ENCODE data around the gene ERGIC3. TPM values are rescaled to one million over a fixed set of nuclear protein-coding genes. Genes with fewer than 3 reads are reported as not detected.

Gene ERGIC3
- total and polyA plus RNA-seq, 2 of the 13 experiments (the other 11 are each of a cell fraction or from before 2014, with no cell fraction given), result 407 to 670 TPM

DNA sequence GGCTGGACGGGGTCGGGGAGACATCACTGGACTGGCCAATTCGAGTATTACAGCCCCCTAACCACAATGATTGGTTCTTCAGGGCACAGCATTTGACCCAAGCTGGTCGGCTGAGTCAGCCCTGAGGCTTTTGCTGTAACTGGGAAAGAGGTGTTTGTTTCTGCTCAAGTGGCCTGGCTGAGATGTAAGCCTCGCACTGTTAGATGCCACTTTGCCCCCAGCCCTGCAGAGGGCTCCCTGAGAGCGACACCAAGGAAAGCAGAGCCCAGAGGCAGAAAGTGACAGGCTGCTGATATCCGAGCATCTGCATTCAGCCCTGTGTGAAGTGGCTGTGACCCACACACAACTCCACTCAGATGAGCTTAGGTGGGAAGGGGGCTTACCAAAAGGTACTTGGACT, 19.4 kb downstream of the ERGIC3 start (continued):
- TF ChIP-seq, protein P1, sequence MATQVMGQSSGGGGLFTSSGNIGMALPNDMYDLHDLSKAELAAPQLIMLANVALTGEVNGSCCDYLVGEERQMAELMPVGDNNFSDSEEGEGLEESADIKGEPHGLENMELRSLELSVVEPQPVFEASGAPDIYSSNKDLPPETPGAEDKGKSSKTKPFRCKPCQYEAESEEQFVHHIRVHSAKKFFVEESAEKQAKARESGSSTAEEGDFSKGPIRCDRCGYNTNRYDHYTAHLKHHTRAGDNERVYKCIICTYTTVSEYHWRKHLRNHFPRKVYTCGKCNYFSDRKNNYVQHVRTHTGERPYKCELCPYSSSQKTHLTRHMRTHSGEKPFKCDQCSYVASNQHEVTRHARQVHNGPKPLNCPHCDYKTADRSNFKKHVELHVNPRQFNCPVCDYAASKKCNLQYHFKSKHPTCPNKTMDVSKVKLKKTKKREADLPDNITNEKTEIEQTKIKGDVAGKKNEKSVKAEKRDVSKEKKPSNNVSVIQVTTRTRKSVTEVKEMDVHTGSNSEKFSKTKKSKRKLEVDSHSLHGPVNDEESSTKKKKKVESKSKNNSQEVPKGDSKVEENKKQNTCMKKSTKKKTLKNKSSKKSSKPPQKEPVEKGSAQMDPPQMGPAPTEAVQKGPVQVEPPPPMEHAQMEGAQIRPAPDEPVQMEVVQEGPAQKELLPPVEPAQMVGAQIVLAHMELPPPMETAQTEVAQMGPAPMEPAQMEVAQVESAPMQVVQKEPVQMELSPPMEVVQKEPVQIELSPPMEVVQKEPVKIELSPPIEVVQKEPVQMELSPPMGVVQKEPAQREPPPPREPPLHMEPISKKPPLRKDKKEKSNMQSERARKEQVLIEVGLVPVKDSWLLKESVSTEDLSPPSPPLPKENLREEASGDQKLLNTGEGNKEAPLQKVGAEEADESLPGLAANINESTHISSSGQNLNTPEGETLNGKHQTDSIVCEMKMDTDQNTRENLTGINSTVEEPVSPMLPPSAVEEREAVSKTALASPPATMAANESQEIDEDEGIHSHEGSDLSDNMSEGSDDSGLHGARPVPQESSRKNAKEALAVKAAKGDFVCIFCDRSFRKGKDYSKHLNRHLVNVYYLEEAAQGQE (IDR thresholded peaks at IDR 0.05; ENCODE audit: borderline replicate concordance in 1 of 2, low read depth in 1 of 2, low read length in 2 of 2), result no peak
- TF ChIP-seq ZBTB7B (CRISPR knock-in tag; IDR thresholded peaks at IDR 0.05) (0 out of 2 replicates have a peak, but pooled peaks have one; percentile 26), NCOR1 (IDR thresholded peaks at IDR 0.05; ENCODE audit: borderline replicate concordance, low read length) (no peak), RAD21 (CRISPR knock-in tag; IDR thresholded peaks at IDR 0.05) (peak; percentile 74), NFYB (CRISPR knock-in tag; IDR thresholded peaks at IDR 0.05) (no peak), ZNF644 (CRISPR knock-in tag; IDR thresholded peaks at IDR 0.05; ENCODE audit: low read depth) (no peak), CEBPB (IDR thresholded peaks at IDR 0.05; ENCODE audit: borderline replicate concordance, low read depth, low read length) (no peak), FOXA1 (IDR thresholded peaks at IDR 0.05) (no peak), FOXA1 (CRISPR knock-in tag; IDR thresholded peaks at IDR 0.05) (no peak), KDM2A (CRISPR knock-in tag; IDR thresholded peaks at IDR 0.05; ENCODE audit: borderline replicate concordance, low read depth) (peak; percentile 55; the same call in 1 of the 2 replicates), NBN (conservative IDR thresholded peaks at IDR 0.05) (no peak), WIZ (CRISPR knock-in tag; IDR thresholded peaks at IDR 0.05) (no peak)
- TF ChIP-seq, protein P2, sequence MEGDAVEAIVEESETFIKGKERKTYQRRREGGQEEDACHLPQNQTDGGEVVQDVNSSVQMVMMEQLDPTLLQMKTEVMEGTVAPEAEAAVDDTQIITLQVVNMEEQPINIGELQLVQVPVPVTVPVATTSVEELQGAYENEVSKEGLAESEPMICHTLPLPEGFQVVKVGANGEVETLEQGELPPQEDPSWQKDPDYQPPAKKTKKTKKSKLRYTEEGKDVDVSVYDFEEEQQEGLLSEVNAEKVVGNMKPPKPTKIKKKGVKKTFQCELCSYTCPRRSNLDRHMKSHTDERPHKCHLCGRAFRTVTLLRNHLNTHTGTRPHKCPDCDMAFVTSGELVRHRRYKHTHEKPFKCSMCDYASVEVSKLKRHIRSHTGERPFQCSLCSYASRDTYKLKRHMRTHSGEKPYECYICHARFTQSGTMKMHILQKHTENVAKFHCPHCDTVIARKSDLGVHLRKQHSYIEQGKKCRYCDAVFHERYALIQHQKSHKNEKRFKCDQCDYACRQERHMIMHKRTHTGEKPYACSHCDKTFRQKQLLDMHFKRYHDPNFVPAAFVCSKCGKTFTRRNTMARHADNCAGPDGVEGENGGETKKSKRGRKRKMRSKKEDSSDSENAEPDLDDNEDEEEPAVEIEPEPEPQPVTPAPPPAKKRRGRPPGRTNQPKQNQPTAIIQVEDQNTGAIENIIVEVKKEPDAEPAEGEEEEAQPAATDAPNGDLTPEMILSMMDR (CRISPR knock-in tag; IDR thresholded peaks at IDR 0.05), result peak; percentile 75
- TF ChIP-seq, protein P3, sequence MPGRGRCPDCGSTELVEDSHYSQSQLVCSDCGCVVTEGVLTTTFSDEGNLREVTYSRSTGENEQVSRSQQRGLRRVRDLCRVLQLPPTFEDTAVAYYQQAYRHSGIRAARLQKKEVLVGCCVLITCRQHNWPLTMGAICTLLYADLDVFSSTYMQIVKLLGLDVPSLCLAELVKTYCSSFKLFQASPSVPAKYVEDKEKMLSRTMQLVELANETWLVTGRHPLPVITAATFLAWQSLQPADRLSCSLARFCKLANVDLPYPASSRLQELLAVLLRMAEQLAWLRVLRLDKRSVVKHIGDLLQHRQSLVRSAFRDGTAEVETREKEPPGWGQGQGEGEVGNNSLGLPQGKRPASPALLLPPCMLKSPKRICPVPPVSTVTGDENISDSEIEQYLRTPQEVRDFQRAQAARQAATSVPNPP (CRISPR knock-in tag; IDR thresholded peaks at IDR 0.05), result no peak
- TF ChIP-seq, protein P4, sequence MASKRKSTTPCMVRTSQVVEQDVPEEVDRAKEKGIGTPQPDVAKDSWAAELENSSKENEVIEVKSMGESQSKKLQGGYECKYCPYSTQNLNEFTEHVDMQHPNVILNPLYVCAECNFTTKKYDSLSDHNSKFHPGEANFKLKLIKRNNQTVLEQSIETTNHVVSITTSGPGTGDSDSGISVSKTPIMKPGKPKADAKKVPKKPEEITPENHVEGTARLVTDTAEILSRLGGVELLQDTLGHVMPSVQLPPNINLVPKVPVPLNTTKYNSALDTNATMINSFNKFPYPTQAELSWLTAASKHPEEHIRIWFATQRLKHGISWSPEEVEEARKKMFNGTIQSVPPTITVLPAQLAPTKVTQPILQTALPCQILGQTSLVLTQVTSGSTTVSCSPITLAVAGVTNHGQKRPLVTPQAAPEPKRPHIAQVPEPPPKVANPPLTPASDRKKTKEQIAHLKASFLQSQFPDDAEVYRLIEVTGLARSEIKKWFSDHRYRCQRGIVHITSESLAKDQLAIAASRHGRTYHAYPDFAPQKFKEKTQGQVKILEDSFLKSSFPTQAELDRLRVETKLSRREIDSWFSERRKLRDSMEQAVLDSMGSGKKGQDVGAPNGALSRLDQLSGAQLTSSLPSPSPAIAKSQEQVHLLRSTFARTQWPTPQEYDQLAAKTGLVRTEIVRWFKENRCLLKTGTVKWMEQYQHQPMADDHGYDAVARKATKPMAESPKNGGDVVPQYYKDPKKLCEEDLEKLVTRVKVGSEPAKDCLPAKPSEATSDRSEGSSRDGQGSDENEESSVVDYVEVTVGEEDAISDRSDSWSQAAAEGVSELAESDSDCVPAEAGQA (IDR thresholded peaks at IDR 0.05; ENCODE audit: low read depth), result no peak
- TF ChIP-seq, protein P4 (CRISPR knock-in tag; IDR thresholded peaks at IDR 0.05; ENCODE audit: borderline replicate concordance), result no peak
- TF ChIP-seq, protein P5, sequence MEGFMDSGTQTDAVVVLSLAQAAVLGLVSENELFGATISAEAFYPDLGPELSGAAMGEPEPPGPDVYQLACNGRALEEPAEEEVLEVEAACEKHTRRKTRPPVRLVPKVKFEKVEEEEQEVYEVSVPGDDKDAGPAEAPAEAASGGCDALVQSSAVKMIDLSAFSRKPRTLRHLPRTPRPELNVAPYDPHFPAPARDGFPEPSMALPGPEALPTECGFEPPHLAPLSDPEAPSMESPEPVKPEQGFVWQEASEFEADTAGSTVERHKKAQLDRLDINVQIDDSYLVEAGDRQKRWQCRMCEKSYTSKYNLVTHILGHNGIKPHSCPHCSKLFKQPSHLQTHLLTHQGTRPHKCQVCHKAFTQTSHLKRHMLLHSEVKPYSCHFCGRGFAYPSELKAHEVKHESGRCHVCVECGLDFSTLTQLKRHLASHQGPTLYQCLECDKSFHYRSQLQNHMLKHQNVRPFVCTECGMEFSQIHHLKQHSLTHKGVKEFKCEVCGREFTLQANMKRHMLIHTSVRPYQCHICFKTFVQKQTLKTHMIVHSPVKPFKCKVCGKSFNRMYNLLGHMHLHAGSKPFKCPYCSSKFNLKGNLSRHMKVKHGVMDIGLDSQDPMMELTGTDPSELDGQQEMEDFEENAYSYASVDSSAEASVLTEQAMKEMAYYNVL (CRISPR knock-in tag; IDR thresholded peaks at IDR 0.05; ENCODE audit: borderline replicate concordance), result no peak
